GM10248 (cell line): ENCODE measurements around the gene CLK3.

Experiments
- CTCF ChIA-PET: fragments of 300-600 bp; sonication (Branson Sonifier 250); formaldehyde crosslinking; extraction: SDS; loops from one replicate; lab custom pipeline; 2021; ENCODE audit warnings: antibody characterized with exemption; lab: Yijun Ruan, JAX
- POLR2A ChIA-PET: fragments of 350-650 bp; sonication (Branson Sonifier 250); formaldehyde crosslinking; extraction: SDS; loops from one replicate; lab custom pipeline; 2020; ENCODE audit warnings: antibody characterized with exemption; lab: Yijun Ruan, JAX
- DNase-seq: peaks from one replicate; pipeline ENCODE4 v3.0.0; 2012; ENCODE audit errors: extremely low spot score
- TF ChIP-seq, protein P1 (sequence below): IDR thresholded peaks from 2 replicates; pipeline ENCODE4 v1.5.1; 2012; ENCODE audit warnings: mild to moderate bottlenecking, low read depth; ENCODE audit errors: extremely low read depth, missing control alignments, control extremely low read depth

Gene CLK3

GRCh38 chr15:74621936-74622335 lies 6.3 kb downstream of the CLK3 start:
- no peak for DNase-seq
- POLR2A ChIA-PET, result no interaction called here
- TF ChIP-seq, protein P1, sequence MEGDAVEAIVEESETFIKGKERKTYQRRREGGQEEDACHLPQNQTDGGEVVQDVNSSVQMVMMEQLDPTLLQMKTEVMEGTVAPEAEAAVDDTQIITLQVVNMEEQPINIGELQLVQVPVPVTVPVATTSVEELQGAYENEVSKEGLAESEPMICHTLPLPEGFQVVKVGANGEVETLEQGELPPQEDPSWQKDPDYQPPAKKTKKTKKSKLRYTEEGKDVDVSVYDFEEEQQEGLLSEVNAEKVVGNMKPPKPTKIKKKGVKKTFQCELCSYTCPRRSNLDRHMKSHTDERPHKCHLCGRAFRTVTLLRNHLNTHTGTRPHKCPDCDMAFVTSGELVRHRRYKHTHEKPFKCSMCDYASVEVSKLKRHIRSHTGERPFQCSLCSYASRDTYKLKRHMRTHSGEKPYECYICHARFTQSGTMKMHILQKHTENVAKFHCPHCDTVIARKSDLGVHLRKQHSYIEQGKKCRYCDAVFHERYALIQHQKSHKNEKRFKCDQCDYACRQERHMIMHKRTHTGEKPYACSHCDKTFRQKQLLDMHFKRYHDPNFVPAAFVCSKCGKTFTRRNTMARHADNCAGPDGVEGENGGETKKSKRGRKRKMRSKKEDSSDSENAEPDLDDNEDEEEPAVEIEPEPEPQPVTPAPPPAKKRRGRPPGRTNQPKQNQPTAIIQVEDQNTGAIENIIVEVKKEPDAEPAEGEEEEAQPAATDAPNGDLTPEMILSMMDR, result no peak
- CTCF ChIA-PET, result interaction anchor here (0.8 to 36.2 kb wide), 10 partner anchors 10 to 249 kb away, joined by 3 to 690 read pairs (median 4); partner anchors contain the start of gene CSK

DNA sequence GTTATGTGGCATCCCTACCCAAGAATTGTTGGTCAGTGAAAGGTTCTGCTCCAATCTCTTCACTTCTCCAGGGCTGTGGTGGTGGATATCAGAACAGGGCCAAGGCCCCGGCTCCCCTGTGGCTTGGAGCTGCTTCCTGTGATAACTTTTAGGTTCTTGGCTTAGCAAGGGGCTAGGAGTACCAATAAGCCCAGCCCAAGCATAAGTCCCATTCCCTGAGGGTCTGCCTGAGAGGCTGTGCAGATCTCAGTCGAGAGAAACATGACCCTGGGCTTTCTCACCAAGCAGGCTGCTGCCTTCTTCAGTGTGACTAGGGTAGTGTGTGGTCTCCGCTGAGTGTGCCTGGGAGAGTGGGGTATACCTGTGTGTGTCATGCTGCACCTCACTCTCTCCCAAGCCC lies 7.1 kb downstream of the CLK3 start:
- TF ChIP-seq, protein P1, result no peak
- ChIA-PET CTCF (interaction anchor here (1.6 to 36.2 kb wide), 4 partner anchors 10 to 250 kb away, joined by 4 to 690 read pairs (median 128); partner anchors contain the start of gene CSK), POLR2A (no interaction called here)
- DNase-seq, result no peak

- ChIA-PET POLR2A (no interaction called here), CTCF (interaction anchor here (1.5 to 36.2 kb wide), 4 partner anchors 9 to 250 kb away, joined by 3 to 690 read pairs (median 126); partner anchors contain the start of gene CSK)
- no peak for DNase-seq
- TF ChIP-seq, protein P1, result no peak
Measured at GRCh38 chr15:74624020-74624602, 8.5 kb downstream of the CLK3 start.

DNA sequence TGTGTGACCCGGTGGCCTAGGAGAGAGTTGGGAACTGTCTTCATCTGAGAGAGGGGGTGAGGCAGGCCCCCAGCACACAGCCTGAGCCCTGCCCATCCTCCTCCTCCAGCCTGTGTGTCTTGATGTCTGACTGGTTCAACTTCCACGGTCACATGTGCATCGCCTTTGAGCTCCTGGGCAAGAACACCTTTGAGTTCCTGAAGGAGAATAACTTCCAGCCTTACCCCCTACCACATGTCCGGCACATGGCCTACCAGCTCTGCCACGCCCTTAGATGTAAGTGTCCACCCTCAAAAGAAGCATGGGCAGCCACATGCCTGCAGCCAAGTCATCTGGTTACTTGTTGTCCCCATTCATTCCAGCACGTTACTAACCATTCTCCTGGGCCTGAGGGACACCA lies 10.1 kb downstream of the CLK3 start:
- DNase-seq, result no peak
- POLR2A ChIA-PET, result interaction anchor here (0.6 kb wide), 1 partner anchor 745 kb away, joined by 3 read pairs; no protein-coding TSS in a partner anchor
- TF ChIP-seq, protein P1, result no peak
- CTCF ChIA-PET, result interaction anchor here (0.6 to 36.2 kb wide), 6 partner anchors 8 to 275 kb away, joined by 3 to 690 read pairs (median 4); partner anchors contain the start of gene CSK

GRCh38 chr15:74626336-74626735 lies 10.7 kb downstream of the CLK3 start:
- TF ChIP-seq, protein P1, result no peak
- DNase-seq, result no peak
- POLR2A ChIA-PET, result no interaction called here
- CTCF ChIA-PET, result interaction anchor here (0.9 to 36.2 kb wide), 7 partner anchors 7 to 244 kb away, joined by 4 to 690 read pairs (median 5); partner anchors contain the start of gene CSK

- DNase-seq, result no peak
- TF ChIP-seq, protein P1, result no peak
- ChIA-PET POLR2A (interaction anchor here (1.1 kb wide), 1 partner anchor 10 kb away, joined by 3 read pairs; no protein-coding TSS in a partner anchor), CTCF (interaction anchor here (1.2 to 36.2 kb wide), 7 partner anchors 6 to 256 kb away, joined by 3 to 690 read pairs (median 5); partner anchors contain the start of gene CSK)
Measured at GRCh38 chr15:74626752-74627692, 11.4 kb downstream of the CLK3 start.
